Activated B cell treated with CpG ODN at 0.5 μM for 24 hours (primary cell): ENCODE results near the gene RBKS. TPM values are rescaled to one million over a fixed set of nuclear protein-coding genes. Genes with fewer than 3 reads are reported as not detected.

Source experiments
- ATAC-seq: fragments of 200-7000 bp; cut with Tn5 transposase; one replicate; pipeline ENCODE4 v1.10.0; 2021; ENCODE audit warnings: low read depth, mild to moderate bottlenecking, moderate library complexity
- CTCF ChIA-PET: fragments of 350-600 bp; sonication (Branson Sonifier 250); formaldehyde crosslinking; loops from one replicate; lab custom pipeline; 2021; ENCODE audit warnings: antibody characterized with exemption; lab: Charles Lee
- POLR2A ChIA-PET: fragments of 350-600 bp; sonication (Branson Sonifier 250); formaldehyde crosslinking; loops from one replicate; lab custom pipeline; 2021; ENCODE audit warnings: antibody characterized with exemption; lab: Charles Lee
- DNase-seq: peaks from one replicate; pipeline ENCODE4 v3.0.0; 2022
- H3K27ac Mint-ChIP-seq: one replicate; pipeline ENCODE4 v1.8.0; 2020; ENCODE audit warnings: mixed read lengths
- H3K27me3 Mint-ChIP-seq: one replicate; pipeline ENCODE4 v1.8.0; 2021; ENCODE audit warnings: mixed read lengths
- H3K36me3 Mint-ChIP-seq: one replicate; pipeline ENCODE4 v1.8.0; 2021; ENCODE audit warnings: low read depth, mixed read lengths
- H3K4me1 Mint-ChIP-seq: one replicate; pipeline ENCODE4 v1.8.0; 2021; ENCODE audit warnings: mixed read lengths
- H3K4me3 Mint-ChIP-seq: one replicate; pipeline ENCODE4 v1.8.0; 2020; ENCODE audit warnings: mild to moderate bottlenecking, mixed read lengths
- H3K9me3 Mint-ChIP-seq: one replicate; pipeline ENCODE4 v1.8.0; 2020; ENCODE audit warnings: mixed read lengths
- CTCF ChIP-seq: fragments of 200-600 bp; IDR thresholded peaks from one replicate; pipeline ENCODE4 v1.8.0; 2022; ENCODE audit warnings: antibody characterized with exemption, mild to moderate bottlenecking
- intact Hi-C: fragments of 100-400 bp; cut with micrococcal nuclease; formaldehyde crosslinking; loops from one replicate; pipeline ENCODE4 v1.15.1; 2024
- total RNA-seq: library from RNA; stranded (reverse); gene quantifications from 2 replicates; pipeline ENCODE4 v1.2.3, GENCODE V29; 2022

Gene RBKS
- total RNA-seq, 1 donor from 2014 or later: 3.1 TPM

- intact Hi-C loops: no loop called here
- H3K9me3 Mint-ChIP-seq: no peaks in the 10 kb centered on the region
- DNase-seq (no peak), ATAC-seq (no peak)
- no peaks in the 10 kb centered on the region for H3K4me1 Mint-ChIP-seq
- H3K27me3 Mint-ChIP-seq: no peaks in the 10 kb centered on the region
- TF ChIP-seq CTCF: no peak
- no peaks in the 10 kb centered on the region for H3K36me3 Mint-ChIP-seq
- no peak overlapping the region for H3K27ac Mint-ChIP-seq
- CTCF ChIA-PET: no interaction called here
- POLR2A ChIA-PET: no interaction called here
- no peak overlapping the region for H3K4me3 Mint-ChIP-seq
Measured at GRCh38 chr2:27804146-27804545, 86.0 kb downstream of the RBKS start.

- ATAC-seq (no peak), DNase-seq (no peak)
- Mint-ChIP-seq H3K9me3 (no peaks in the 10 kb centered on the region), H3K27ac (no peak overlapping the region), H3K4me1 (no peaks in the 10 kb centered on the region), H3K27me3 (no peaks in the 10 kb centered on the region), H3K36me3 (no peaks in the 10 kb centered on the region), H3K4me3 (no peak overlapping the region)
- intact Hi-C loops: no loop called here
- no peak for TF ChIP-seq CTCF
- POLR2A ChIA-PET: no interaction called here
- CTCF ChIA-PET: no interaction called here
Measured at GRCh38 chr2:27803046-27803445, 87.1 kb downstream of the RBKS start.

GRCh38 chr2:27802547-27802946 lies 87.6 kb downstream of the RBKS start:
- Mint-ChIP-seq H3K27me3 (no peaks in the 10 kb centered on the region), H3K4me1 (no peaks in the 10 kb centered on the region), H3K4me3 (no peak overlapping the region), H3K36me3 (no peaks in the 10 kb centered on the region), H3K9me3 (no peaks in the 10 kb centered on the region), H3K27ac (no peak overlapping the region)
- ChIA-PET CTCF (no interaction called here), POLR2A (no interaction called here)
- DNase-seq (no peak), ATAC-seq (no peak)
- TF ChIP-seq CTCF: no peak
- intact Hi-C loops: no loop called here

- Mint-ChIP-seq H3K36me3 (no peaks in the 10 kb centered on the region), H3K4me1 (no peaks in the 10 kb centered on the region), H3K4me3 (no peak overlapping the region), H3K27ac (no peak overlapping the region), H3K9me3 (no peaks in the 10 kb centered on the region), H3K27me3 (no peaks in the 10 kb centered on the region)
- TF ChIP-seq CTCF: no peak
- POLR2A ChIA-PET: no interaction called here
- intact Hi-C loops: no loop called here
- DNase-seq (no peak), ATAC-seq (no peak)
- CTCF ChIA-PET: no interaction called here
Measured at GRCh38 chr2:27800856-27801255, 89.3 kb downstream of the RBKS start.

GRCh38 chr2:27799646-27800010 lies 90.6 kb downstream of the RBKS start:
- intact Hi-C loops: no loop called here
- no peak overlapping the region for H3K27ac Mint-ChIP-seq
- H3K27me3 Mint-ChIP-seq: no peaks in the 10 kb centered on the region
- no peak for TF ChIP-seq CTCF
- DNase-seq: no peak
- no peak for ATAC-seq
- CTCF ChIA-PET: no interaction called here
- no peaks in the 10 kb centered on the region for H3K4me1 Mint-ChIP-seq
- no peaks in the 10 kb centered on the region for H3K9me3 Mint-ChIP-seq
- POLR2A ChIA-PET: no interaction called here
- no peak overlapping the region for H3K4me3 Mint-ChIP-seq
- no peaks in the 10 kb centered on the region for H3K36me3 Mint-ChIP-seq
